Hepatocyte (in vitro differentiated cells): ENCODE data around the gene BAZ2B. TPM values are rescaled to one million over a fixed set of nuclear protein-coding genes. Genes with fewer than 3 reads are reported as not detected.

Source experiments
- DNase-seq: peaks from one replicate; pipeline ENCODE4 v3.0.0-alpha.2; 2016; ENCODE audit warnings: low spot score
- H2AFZ ChIP-seq: fragments of 200-600 bp; sonication (generic); 2 replicates; pipeline ENCODE4 v1.6.0; 2016; ENCODE audit warnings: antibody characterized with exemption, mild to moderate bottlenecking
- H3K27ac ChIP-seq: fragments of 200-600 bp; sonication (generic); 2 replicates; pipeline ENCODE4 v1.5.1; 2016; ENCODE audit warnings: mild to moderate bottlenecking
- H3K27me3 ChIP-seq: fragments of 200-600 bp; sonication (generic); 2 replicates; pipeline ENCODE4 v1.6.1; 2016
- H3K36me3 ChIP-seq: fragments of 200-600 bp; sonication (generic); replicated peaks from 2 replicates; pipeline ENCODE4 v1.5.1; 2016; ENCODE audit warnings: low read depth; ENCODE audit not compliant: insufficient read depth
- H3K4me1 ChIP-seq: fragments of 200-600 bp; sonication (generic); 2 replicates; pipeline ENCODE4 v1.5.1; 2016; ENCODE audit warnings: mild to moderate bottlenecking, moderate library complexity; ENCODE audit not compliant: insufficient read depth
- H3K4me2 ChIP-seq: fragments of 200-600 bp; sonication (generic); 2 replicates; pipeline ENCODE4 v1.6.0; 2016
- H3K4me3 ChIP-seq: fragments of 200-600 bp; sonication (generic); 2 replicates; pipeline ENCODE4 v1.5.1; 2016; ENCODE audit warnings: mild to moderate bottlenecking
- H3K79me2 ChIP-seq: fragments of 200-600 bp; sonication (generic); 2 replicates; pipeline ENCODE4 v1.6.0; 2017; ENCODE audit warnings: mild to moderate bottlenecking
- H3K9me2 ChIP-seq: fragments of 200-600 bp; sonication (generic); replicated peaks from 2 replicates; pipeline ENCODE4 v1.6.0; 2017; ENCODE audit warnings: mild to moderate bottlenecking; ENCODE audit not compliant: insufficient read depth
- H3K9me3 ChIP-seq: fragments of 200-600 bp; sonication (generic); 2 replicates; pipeline ENCODE4 v1.5.1; 2016; ENCODE audit warnings: low read depth, mild to moderate bottlenecking
- H4K20me1 ChIP-seq: fragments of 200-600 bp; sonication (generic); 2 replicates; pipeline ENCODE4 v1.6.0; 2016; ENCODE audit warnings: mild to moderate bottlenecking; ENCODE audit not compliant: insufficient read depth, poor library complexity, severe bottlenecking
- EZH2 ChIP-seq: fragments of 200-600 bp; sonication (generic); IDR thresholded peaks from 2 replicates; pipeline ENCODE4 v1.6.1; 2016; ENCODE audit warnings: antibody characterized with exemption, mild to moderate bottlenecking, borderline replicate concordance
- EZH2phosphoT487 ChIP-seq: fragments of 200-600 bp; sonication (generic); IDR thresholded peaks from one replicate; pipeline ENCODE4 v1.6.1; 2018; ENCODE audit warnings: antibody characterized with exemption, mild to moderate bottlenecking, low read depth, moderate library complexity; ENCODE audit not compliant: unreplicated experiment, severe bottlenecking
- WGBS: methylation state at CpG from one replicate; pipeline ENCODE4 v1.1.6; 2016; ENCODE audit warnings: low lambda C conversion rate; ENCODE audit errors: missing lambda C conversion rate; 5-methylcytosine and 5-hydroxymethylcytosine counted together
- polyA plus RNA-seq: library from polyadenylated mRNA; unstranded; fragments of >200 nt; fragmentation: Nextera tagmentation; extraction: Ambion mirVana; gene quantifications from 2 replicates; pipeline ENCODE4 v1.2.1, GENCODE V29; 2016
- small RNA-seq: library from RNA; depleted of rRNA; stranded (forward); fragments of <200 nt; gene quantifications from one replicate; pipeline ENCODE3, GENCODE V24; 2014
- total RNA-seq: library from RNA; depleted of rRNA; stranded (reverse); fragments of >200 nt; gene quantifications from 2 replicates; pipeline ENCODE4 v1.2.3, GENCODE V29; 2014
- TF ChIP-seq, protein P1 (sequence below): fragments of 200-600 bp; sonication (generic); IDR thresholded peaks from 2 replicates; pipeline ENCODE4 v1.5.1; 2016; ENCODE audit warnings: antibody characterized with exemption, mild to moderate bottlenecking; ENCODE audit not compliant: poor library complexity

Gene BAZ2B
- total and polyA plus RNA-seq, 2 experiments from 2014 or later: 40.7 to 83.3 TPM

DNA sequence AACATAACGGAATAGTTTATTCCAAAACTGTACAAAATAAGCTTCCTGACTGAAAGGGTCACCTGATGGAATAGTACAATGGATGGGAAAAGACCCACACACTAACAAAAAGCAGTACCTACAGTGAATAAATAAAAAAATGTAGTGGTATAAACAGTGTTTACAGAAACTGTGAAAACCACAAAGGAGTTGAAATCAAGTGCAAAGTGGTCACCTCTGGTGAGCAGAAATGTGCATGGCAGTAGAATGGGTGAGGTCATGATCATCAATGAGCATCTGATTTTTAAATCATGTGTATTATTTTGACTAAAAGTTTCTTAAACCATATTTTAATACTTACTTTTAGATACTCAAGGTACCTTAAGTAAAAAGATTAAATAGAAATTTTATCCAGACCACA is 341.2 kb downstream of the BAZ2B start:
- no peak overlapping the region for H3K4me3 ChIP-seq
- no peaks in the 10 kb centered on the region for H3K36me3 ChIP-seq
- H3K27ac ChIP-seq: no peak overlapping the region
- H3K4me2 ChIP-seq: no peak overlapping the region
- no peaks in the 10 kb centered on the region for H3K9me3 ChIP-seq
- H3K9me2 ChIP-seq: no peaks in the 10 kb centered on the region
- DNase-seq: no peak
- no peak overlapping the region for H2AFZ ChIP-seq
- no peak for TF ChIP-seq EZH2
- no peak for TF ChIP-seq EZH2phosphoT487
- TF ChIP-seq, protein P1, sequence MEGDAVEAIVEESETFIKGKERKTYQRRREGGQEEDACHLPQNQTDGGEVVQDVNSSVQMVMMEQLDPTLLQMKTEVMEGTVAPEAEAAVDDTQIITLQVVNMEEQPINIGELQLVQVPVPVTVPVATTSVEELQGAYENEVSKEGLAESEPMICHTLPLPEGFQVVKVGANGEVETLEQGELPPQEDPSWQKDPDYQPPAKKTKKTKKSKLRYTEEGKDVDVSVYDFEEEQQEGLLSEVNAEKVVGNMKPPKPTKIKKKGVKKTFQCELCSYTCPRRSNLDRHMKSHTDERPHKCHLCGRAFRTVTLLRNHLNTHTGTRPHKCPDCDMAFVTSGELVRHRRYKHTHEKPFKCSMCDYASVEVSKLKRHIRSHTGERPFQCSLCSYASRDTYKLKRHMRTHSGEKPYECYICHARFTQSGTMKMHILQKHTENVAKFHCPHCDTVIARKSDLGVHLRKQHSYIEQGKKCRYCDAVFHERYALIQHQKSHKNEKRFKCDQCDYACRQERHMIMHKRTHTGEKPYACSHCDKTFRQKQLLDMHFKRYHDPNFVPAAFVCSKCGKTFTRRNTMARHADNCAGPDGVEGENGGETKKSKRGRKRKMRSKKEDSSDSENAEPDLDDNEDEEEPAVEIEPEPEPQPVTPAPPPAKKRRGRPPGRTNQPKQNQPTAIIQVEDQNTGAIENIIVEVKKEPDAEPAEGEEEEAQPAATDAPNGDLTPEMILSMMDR: no peak
- WGBS: 93% methylated on average over 1 of the region's 1 CpG
- H3K4me1 ChIP-seq: peaks cover 8% of the 10 kb centered on the region
- no peaks in the 10 kb centered on the region for H4K20me1 ChIP-seq
- no peaks in the 10 kb centered on the region for H3K27me3 ChIP-seq
- peaks cover 14% of the 10 kb centered on the region for H3K79me2 ChIP-seq

DNA sequence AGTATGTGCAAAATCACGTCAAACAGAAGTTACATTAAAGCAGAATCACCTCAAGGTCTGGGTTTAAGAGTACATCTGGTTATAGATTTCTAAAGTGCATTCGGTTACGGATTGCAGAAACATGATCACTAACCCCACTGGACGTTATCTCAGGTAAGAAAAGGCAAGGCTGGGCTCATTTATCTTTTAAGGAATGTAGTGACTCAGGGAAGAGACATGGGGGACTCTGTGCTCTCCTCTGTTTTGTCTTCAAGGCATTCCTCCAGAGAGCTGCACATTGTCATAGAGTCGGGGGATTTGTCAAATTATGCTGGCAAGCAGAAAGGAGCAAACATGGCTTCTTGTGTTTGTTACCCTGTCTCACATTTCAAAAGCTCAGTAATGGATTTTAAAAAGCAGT is 344.2 kb downstream of the BAZ2B start:
- no peaks in the 10 kb centered on the region for H4K20me1 ChIP-seq
- no peak overlapping the region for H2AFZ ChIP-seq
- 25% methylated on average over 5 of the region's 5 CpGs for WGBS
- no peaks in the 10 kb centered on the region for H3K36me3 ChIP-seq
- H3K4me2 ChIP-seq: peak overlapping the region; percentile 55
- H3K27ac ChIP-seq: peak overlapping the region; percentile 61
- H3K9me3 ChIP-seq: no peaks in the 10 kb centered on the region
- no peaks in the 10 kb centered on the region for H3K9me2 ChIP-seq
- TF ChIP-seq, protein P1: no peak
- TF ChIP-seq EZH2 (no peak), EZH2phosphoT487 (no peak)
- no peak overlapping the region for H3K4me3 ChIP-seq
- H3K27me3 ChIP-seq: no peaks in the 10 kb centered on the region
- H3K4me1 ChIP-seq: peaks cover 8% of the 10 kb centered on the region
- peak; percentile 23 for DNase-seq
- peaks cover 13% of the 10 kb centered on the region for H3K79me2 ChIP-seq

DNA sequence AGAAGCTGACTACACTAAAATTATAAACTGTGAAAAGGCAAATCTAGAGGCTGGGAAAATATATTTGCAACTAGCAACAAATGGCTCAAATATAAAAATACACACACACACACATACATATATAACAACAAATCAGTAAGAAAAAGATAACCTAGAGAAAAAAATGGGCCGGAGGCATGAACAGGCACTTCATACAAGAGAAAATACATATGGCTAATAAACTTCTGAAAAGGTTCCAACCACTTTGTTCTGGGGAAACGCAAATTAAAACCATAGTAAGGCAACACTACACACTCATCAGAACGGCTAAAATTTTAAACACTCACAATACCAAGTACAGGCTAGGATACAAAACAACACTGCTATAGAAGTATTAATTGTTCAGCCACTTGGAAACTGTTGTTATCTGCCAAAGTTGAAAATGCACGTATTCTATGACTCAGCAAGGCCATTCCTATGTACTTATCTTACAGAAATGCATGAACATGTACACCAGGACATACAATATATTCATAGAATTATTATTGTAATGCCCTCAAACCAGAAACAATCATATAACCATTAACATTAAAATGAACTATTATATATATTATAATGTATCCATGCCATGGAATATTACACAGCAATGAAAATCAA is 345.5 kb downstream of the BAZ2B start:
- no peaks in the 10 kb centered on the region for H3K36me3 ChIP-seq
- no peak overlapping the region for H3K4me2 ChIP-seq
- H2AFZ ChIP-seq: no peak overlapping the region
- DNase-seq: no peak
- H4K20me1 ChIP-seq: no peaks in the 10 kb centered on the region
- peaks cover 13% of the 10 kb centered on the region for H3K79me2 ChIP-seq
- no peaks in the 10 kb centered on the region for H3K27me3 ChIP-seq
- WGBS: 96% methylated on average over 4 of the region's 4 CpGs
- H3K27ac ChIP-seq: peak overlapping the region; percentile 61
- no peak overlapping the region for H3K4me3 ChIP-seq
- no peaks in the 10 kb centered on the region for H3K9me3 ChIP-seq
- no peaks in the 10 kb centered on the region for H3K9me2 ChIP-seq
- peaks cover 8% of the 10 kb centered on the region for H3K4me1 ChIP-seq
- TF ChIP-seq, protein P1: no peak
- TF ChIP-seq EZH2phosphoT487 (no peak), EZH2 (no peak)

Small RNAs within 50 kb of the gene (small RNA-seq; reads per million reads assigned to genes)
- gene RF00019: not detected

Other genes starting within 250 kb of the BAZ2B start
- 153 and 166 TPM in 2 replicates for gene MARCHF7, start 96.0 kb upstream of the BAZ2B start, total RNA-seq
- gene MARCHF7, start 96.0 kb upstream of the BAZ2B start, polyA plus RNA-seq: 58.8 and 71.2 TPM in 2 replicates
- 25.2 and 26.0 TPM in 2 replicates for gene CD302, start 181.7 kb upstream of the BAZ2B start, total RNA-seq
- gene CD302, start 181.7 kb upstream of the BAZ2B start, polyA plus RNA-seq: 6.0 and 7.1 TPM in 2 replicates